22Rv1 (cell line): ENCODE measurements around the gene GPC5.

Experiments
- ZFX ChIP-seq: fragments of 450-650 bp; IDR thresholded peaks from 2 replicates; pipeline ENCODE4 v1.6.1; 2017; ENCODE audit warnings: antibody characterized with exemption, borderline replicate concordance
- TF ChIP-seq, protein P1 (sequence below): fragments of 450-650 bp; IDR thresholded peaks from 2 replicates; pipeline ENCODE4 v1.5.1; 2017; ENCODE audit warnings: mild to moderate bottlenecking

DNA sequence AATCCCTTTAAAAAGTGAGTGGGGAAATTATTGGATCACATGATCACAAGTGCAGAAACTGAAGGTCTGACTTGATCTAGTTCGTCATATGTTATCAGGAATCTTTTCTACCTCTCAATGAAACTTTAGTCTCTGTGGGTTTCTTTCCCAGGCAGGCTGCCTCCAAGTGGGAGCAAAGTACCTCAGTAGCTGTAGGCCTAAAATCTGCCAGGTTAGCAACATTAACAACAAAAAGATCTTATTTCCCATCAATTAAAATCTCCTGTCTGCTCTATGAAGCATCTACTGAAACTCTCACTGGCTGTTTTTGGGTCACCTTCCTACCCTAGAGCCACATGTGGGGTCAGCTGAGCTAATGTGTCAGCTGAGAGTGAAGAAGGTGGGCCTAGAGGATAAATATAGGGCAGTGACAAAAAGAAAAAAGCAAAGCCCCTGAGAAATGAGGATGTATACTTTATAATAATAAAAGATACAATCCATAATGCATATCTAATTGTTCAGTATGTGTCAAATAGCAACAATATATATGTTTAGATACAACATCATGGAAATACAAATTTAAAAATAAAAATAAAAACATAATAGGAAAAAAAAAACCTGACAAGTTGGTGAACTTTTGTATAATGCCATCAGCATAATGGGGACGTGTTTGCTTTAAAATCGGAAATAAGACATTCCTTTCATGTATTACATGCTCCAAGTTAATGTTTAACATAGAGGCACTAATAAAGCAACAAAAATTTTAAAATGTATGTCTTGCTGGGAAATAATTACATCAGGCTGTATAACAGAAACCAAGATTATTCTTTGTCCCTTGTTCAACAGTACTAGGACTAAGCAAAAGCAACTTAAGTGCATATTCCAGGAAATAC, 141.1 kb downstream of the GPC5 start:
- TF ChIP-seq, protein P1, sequence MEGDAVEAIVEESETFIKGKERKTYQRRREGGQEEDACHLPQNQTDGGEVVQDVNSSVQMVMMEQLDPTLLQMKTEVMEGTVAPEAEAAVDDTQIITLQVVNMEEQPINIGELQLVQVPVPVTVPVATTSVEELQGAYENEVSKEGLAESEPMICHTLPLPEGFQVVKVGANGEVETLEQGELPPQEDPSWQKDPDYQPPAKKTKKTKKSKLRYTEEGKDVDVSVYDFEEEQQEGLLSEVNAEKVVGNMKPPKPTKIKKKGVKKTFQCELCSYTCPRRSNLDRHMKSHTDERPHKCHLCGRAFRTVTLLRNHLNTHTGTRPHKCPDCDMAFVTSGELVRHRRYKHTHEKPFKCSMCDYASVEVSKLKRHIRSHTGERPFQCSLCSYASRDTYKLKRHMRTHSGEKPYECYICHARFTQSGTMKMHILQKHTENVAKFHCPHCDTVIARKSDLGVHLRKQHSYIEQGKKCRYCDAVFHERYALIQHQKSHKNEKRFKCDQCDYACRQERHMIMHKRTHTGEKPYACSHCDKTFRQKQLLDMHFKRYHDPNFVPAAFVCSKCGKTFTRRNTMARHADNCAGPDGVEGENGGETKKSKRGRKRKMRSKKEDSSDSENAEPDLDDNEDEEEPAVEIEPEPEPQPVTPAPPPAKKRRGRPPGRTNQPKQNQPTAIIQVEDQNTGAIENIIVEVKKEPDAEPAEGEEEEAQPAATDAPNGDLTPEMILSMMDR: no peak
- TF ChIP-seq ZFX: no peak
